HG03175 (cell line): ENCODE data around the gene SPSB3.

ENCODE experiments used
- ATAC-seq: cut with Tn5 transposase; IDR thresholded peaks from one replicate; pipeline ENCODE4 v1.9.1; 2021; ENCODE audit warnings: mild to moderate bottlenecking, moderate library complexity; ENCODE audit not compliant: unreplicated experiment

Gene SPSB3

GRCh38 chr16:1790261-1790610, 7.9 kb upstream of the SPSB3 start:
- ATAC-seq: no peak

GRCh38 chr16:1789643-1790045, 7.3 kb upstream of the SPSB3 start:
- ATAC-seq: no peak

DNA sequence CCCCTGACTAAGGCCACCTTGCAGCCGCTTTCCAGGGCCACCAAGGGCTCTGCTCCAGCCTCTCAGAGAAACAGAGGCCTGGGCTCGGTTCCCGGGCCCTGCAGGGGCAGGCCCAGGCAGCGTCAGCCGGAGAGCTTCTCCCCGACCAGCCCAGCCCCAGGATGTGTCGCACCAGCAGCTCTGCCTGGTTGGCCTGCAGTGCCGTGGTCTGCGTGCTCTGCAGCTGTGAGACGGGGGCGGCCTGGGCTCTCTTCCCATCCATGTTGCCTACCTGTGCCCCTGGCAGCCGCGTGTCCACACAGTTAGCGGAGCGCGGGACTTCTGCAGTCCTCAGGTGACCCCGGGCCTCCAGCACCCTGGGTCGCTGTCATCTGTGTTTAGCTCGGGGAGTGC, 6.3 kb upstream of the SPSB3 start:
- ATAC-seq: no peak

GRCh38 chr16:1788095-1788707, 5.8 kb upstream of the SPSB3 start:
- no peak for ATAC-seq

DNA sequence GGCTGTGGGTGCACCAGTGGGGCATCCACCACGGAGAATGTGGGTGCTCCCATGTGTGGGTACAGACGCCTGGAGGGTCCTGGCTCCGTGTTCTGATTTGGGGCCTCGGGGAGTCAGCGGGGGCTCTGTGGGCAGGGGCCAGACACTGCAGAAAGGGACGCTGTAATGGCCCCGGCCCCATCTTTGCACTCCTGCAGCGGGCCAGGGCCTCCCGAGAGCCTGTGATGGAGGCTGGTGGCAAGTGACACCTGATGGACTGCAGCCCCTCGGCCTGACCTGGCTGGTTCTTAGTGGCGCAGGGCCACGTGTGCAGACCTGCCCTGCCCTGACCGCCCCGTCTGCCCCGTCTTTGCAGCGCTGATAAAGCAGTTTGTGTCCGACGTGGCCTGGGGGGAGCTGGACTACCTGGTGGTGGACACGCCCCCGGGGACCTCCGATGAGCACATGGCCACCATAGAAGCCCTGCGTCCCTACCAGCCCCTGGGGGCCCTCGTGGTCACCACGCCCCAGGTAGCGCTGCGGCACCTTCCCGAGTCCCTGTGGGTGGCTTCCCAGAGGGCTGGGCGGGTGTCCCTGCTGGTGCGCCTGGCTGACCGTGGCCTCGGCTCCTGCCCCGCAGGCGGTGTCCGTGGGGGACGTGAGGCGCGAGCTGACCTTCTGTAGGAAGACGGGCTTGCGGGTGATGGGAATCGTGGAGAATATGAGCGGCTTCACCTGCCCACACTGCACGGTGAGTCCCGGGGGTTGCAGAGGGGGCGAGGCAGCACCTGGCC, 5.1 kb upstream of the SPSB3 start:
- ATAC-seq: no peak

- ATAC-seq: no peak
These were observed 4.6 kb upstream of the SPSB3 start for GRCh38 chr16:1787056-1787321.

DNA sequence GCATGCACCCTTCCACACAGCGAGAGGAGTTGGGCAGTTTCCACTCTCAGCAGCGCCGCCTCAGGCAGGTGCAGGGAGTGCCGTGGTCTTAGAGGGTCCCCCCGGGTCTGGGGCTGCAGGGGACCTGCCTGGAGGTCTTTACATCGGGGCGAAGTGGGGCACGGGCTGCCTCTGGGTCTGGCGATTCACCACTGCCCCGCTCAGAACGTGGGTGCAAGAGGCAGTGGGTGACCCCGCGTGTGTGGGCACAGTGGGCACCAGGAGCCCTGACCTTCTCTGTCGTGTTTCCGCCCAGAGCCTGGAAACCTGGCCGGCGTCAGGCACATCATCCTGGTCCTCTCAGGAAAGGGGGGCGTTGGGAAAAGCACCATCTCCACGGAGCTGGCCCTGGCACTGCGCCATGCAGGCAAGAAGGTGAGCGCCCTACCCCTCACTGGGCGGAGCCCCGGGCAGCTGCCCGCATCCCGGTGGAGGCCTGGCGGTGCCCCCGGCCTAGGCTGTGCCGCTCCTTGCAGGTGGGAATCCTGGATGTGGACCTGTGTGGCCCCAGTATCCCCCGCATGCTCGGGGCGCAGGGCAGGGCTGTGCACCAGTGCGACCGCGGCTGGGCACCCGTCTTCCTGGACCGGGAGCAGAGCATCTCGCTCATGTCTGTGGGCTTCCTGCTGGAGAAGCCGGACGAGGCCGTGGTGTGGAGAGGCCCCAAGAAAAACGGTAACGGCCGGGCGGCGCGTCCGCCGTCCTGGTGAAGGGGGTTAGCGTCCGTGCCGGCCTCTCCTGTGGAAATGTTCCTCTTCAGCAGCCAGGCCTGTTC, 4.1 kb upstream of the SPSB3 start:
- ATAC-seq: no peak

DNA sequence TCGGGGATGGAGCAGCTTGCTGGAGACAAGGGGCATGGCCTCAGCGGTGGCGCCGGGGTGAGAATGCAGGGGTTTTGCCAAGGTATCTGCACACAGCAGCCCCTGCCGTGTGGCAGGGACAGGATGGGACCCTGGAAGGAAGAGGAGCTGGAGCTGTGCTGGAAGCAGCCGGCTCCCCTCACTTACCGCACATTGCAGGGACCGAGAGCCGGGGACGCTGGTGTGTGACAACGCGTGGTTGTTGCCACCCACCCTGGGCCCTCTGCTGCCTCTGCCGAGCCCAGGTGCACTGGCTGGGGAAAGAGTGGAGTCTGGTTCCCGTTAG, 3.4 kb upstream of the SPSB3 start:
- ATAC-seq: no peak

DNA sequence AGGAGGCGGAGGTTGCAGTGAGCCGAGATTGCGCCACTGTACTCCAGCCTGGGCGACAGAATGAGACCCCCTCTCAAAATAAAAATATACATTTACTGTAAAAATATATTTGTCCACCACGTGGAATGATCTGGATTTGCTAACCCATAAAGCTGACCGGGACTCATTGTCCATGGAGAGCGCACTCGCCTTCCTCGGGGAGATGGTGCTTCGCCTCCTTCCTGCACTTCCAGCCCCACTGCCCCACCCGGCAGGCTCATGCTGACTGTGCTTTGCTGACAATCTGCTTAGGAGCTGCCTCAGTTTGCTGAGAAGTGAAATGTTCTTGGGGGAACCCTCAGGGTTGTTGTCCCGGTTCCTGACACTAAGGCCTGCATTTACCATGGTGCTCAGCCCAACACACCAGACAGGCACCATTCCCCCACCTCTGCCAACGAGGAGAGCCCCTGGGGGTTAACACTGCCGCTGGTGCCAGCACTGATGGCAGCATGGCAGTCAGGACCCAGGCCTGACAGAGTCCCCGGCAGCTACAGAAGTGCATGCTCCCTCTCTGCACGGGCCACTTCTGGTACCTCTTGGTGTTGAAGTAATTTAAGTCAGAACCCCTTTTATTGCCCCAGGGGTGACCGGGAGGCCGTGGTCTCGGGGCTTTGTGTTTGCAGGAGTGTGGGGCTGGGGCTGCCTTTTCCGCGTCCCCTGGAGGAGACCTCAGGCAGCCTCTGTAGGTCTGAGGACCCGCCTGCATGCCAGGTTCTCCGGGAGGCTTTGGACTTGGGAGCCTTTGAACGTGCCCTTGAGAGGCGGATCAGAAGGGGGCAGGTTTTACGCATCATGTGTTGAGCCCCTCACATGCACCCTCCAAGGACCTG, 2.8 kb upstream of the SPSB3 start:
- ATAC-seq: no peak

GRCh38 chr16:1781758-1782407, 488 bp downstream of the SPSB3 start:
- ATAC-seq: no peak

GRCh38 chr16:1781254-1781653, 1.1 kb downstream of the SPSB3 start:
- ATAC-seq: no peak

- no peak for ATAC-seq
These were observed 1.7 kb downstream of the SPSB3 start for GRCh38 chr16:1780677-1781072.

DNA sequence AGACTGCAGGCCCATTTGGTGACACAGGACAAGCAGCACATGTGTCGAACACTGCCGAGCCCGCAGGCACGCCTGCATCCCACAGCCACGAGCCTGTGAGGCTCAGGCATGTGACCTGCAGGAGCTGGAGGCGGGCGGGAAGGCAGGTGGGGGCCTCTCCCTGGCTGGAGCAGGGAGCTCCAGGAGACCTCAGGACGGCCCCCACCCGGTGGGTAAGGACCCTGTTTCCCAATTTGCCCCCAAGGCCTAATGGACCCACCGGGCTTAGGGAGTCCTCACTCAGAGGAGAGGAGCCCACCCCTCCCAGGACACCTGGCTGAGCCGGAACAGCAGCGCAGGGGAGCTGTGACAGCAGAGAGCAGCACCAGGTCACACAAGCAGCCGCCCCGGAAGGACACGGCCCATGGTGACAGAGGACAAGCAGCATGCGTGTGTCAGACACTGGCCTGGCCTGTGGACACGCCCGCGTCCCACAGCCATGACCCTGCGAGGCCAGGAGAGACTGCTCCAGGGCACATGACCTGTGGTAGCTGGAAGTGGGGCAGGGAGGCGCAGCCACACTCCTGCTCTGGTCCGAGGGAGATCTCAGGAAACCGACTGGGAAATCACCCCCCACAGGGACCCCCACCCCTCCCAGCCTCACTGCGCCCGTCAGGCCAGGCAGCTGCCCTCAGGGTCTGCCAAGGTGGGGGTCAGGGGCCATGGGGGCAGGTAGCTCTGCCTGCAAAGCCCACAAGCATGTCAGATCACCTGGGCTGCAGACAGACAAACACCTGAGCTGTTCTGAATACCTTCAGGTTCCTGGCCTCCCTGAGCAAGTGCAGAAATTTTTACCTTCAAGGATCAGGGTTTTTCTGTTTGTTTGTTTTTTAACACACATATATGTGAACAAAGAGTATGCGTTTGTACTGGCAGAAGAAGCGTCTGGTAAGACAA, 2.4 kb downstream of the SPSB3 start:
- no peak for ATAC-seq

DNA sequence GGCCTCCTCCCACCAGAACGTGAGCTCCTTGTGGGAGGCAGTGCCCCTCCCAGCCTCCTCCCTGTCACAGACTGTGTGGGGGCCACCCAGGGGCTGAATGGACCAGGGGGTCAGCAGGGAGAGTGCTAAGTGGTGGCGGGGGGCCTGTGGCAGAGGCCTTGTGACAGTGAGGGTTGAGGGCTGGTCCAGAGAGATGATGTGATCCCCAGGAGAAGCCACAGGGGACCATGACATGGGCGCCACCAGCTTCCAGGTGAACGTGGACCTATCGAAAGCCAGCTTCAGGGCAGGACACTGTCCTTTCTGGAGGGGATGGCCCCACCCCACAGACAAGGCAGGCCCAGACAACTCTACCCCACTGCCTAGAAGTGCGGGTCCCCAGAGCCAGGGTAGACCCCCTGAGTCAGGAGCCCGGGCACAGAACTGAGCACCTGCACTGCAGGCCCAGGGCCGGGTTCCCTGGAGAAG, 3.1 kb downstream of the SPSB3 start:
- ATAC-seq: no peak

DNA sequence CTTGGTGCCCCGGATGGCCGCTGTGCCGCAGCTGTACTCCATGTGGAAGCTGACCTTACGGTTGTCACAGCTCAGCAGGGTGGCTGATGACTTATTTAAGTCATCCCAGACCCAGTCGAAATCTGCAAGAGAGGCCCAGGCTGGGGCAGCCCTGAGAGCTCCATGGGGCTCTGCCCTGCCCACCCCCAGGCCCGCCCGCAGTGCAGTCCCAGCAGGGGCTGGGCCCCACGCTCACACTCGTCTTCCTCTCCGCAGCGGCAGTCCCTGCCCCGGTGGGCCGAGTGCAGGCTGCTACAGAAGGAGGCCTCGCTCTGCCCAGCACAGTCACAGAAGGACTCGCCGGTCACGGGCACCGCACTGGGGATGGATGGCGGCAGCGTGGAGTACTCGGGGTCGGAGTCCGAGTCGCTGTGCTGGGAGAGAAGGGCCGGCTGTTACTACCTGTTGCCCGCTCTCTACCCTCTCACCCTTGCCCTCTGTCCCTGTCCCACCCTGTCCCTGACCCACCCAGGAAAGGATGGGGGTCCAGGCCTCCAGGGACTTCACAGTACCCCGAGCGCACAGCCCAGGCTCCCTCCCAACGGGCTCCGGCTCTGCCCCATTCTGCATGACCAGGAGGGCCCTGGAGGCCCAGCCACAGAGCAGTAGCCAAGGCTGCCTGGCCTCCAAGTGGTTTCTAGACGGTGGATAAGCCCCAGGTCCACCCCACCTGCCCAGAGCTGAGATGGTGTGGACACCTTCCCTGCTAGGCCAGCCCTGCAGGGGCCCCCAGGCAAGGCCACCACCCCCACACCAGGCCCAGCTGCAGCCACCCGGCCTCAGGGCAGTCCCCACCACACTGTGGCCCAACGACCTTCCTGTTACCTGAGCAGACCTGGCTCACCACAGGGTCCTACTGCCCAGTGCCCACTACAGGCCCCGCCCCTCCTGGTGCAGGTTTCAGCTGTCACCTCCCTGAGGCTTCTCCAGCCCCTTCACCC, 3.9 kb downstream of the SPSB3 start:
- no peak for ATAC-seq

GRCh38 chr16:1777375-1778199, 4.8 kb downstream of the SPSB3 start:
- no peak for ATAC-seq

- ATAC-seq: no peak
These were observed 5.4 kb downstream of the SPSB3 start for GRCh38 chr16:1776991-1777374.

GRCh38 chr16:1776672-1776955, 5.8 kb downstream of the SPSB3 start:
- ATAC-seq: no peak
